HepG2 (cell line): ENCODE data around the gene CFAP100. TPM values are rescaled to one million over a fixed set of nuclear protein-coding genes. Genes with fewer than 3 reads are reported as not detected.

ENCODE experiments used
- ATAC-seq: fragments of 200-7000 bp; cut with Tn5 transposase; 3 replicates; pipeline ENCODE4 v1.9.1; 2020; ENCODE audit warnings: mild to moderate bottlenecking, moderate library complexity
- BruUV-seq: library from RNA; stranded (reverse); fragments of 400-500 nt; replicated peaks from 2 replicates; lab custom pipeline; 2021; lab: Mats Ljungman, UMichigan
- CTCF ChIA-PET: fragments of 300-600 bp; formaldehyde crosslinking; extraction: SDS; loops from one replicate; lab custom pipeline; 2021; ENCODE audit warnings: low total read pairs, inconsistent platforms, low intra/inter-chr PET ratio; lab: Yijun Ruan, JAX
- POLR2A ChIA-PET: fragments of 350-600 bp; sonication (Branson Sonifier 250); formaldehyde crosslinking; loops from one replicate; lab custom pipeline; 2020; ENCODE audit warnings: antibody characterized with exemption, inconsistent platforms; lab: Yijun Ruan, JAX
- DNase-seq: peaks from one replicate; pipeline ENCODE4 v3.0.0-alpha.2; 2015; ENCODE audit warnings: low spot score
- FAIRE-seq: peaks from 3 replicates; lab custom pipeline; 2011; peaks lifted over from hg19 to GRCh38; lab: Jason Lieb, UNC
- H2AFZ ChIP-seq: one replicate; pipeline ENCODE4 v1.6.1; 2011; ENCODE audit warnings: low read length, inconsistent platforms
- H3K27ac ChIP-seq: fragments of 300-600 bp; 3 replicates; pipeline ENCODE4 v1.8.0; 2011; ENCODE audit warnings: mixed run types, mild to moderate bottlenecking, mixed read lengths, low read length, inconsistent platforms; ENCODE audit not compliant: insufficient read depth; ENCODE audit errors: extremely low read length
- H3K27me3 ChIP-seq, 2 experiments: fragments of 200-600 bp in 1 of 2; 2 replicates in 1 of 2; 3 replicates in 1 of 2; pipeline versions ENCODE4 v1.6.0 to v1.8.0; 2011; ENCODE audit warnings: low read length in 2 of 2, mild to moderate bottlenecking in 2 of 2, moderate library complexity in 2 of 2, inconsistent platforms in 1 of 2; ENCODE audit not compliant: insufficient read depth in 2 of 2, control insufficient read depth in 1 of 2
- H3K36me3 ChIP-seq, 2 experiments: fragments of 200-600 bp in 1 of 2; replicated peaks in 1 of 2; 2 replicates in 1 of 2; 3 replicates in 1 of 2; pipeline versions ENCODE4 v1.5.1 to v1.8.0; 2011; ENCODE audit warnings: low read length in 2 of 2, inconsistent platforms in 1 of 2; ENCODE audit not compliant: insufficient read depth in 2 of 2, control insufficient read depth in 1 of 2
- H3K4me1 ChIP-seq: 2 replicates; pipeline ENCODE4 v1.5.1; 2012; ENCODE audit warnings: low read length, inconsistent platforms; ENCODE audit not compliant: insufficient read depth
- H3K4me2 ChIP-seq: 2 replicates; pipeline ENCODE4 v1.6.0; 2011; ENCODE audit warnings: low read depth, low read length, inconsistent platforms
- H3K4me3 ChIP-seq, 3 experiments: fragments of 200-600 bp in 1 of 3; sonication (generic), shearing (Covaris generic) in 1 of 3; replicated peaks in 1 of 3; 2 replicates each; pipeline ENCODE4 v1.5.1; 2011 to 2016; ENCODE audit warnings: low read length in 3 of 3, inconsistent platforms in 2 of 3, low read depth in 2 of 3, mild to moderate bottlenecking in 2 of 3, control low read depth in 1 of 3, mixed read lengths in 1 of 3; ENCODE audit not compliant: insufficient read depth in 1 of 3
- H3K79me2 ChIP-seq: one replicate; pipeline ENCODE4 v1.6.1; 2011; ENCODE audit warnings: low read length, inconsistent platforms; ENCODE audit not compliant: insufficient read depth
- H3K9ac ChIP-seq: 2 replicates; pipeline ENCODE4 v1.6.0; 2011; ENCODE audit warnings: mild to moderate bottlenecking, low read depth, low read length, inconsistent platforms; ENCODE audit not compliant: insufficient read depth
- H3K9me3 ChIP-seq: 2 replicates; pipeline ENCODE4 v1.5.1; 2012; ENCODE audit warnings: mild to moderate bottlenecking, low read length
- H4K20me1 ChIP-seq: 2 replicates; pipeline ENCODE4 v1.6.0; 2011; ENCODE audit warnings: inconsistent platforms, mild to moderate bottlenecking, low read length, moderate library complexity; ENCODE audit not compliant: insufficient read depth
- GPN1 ChIP-seq: sonication (generic); formaldehyde crosslinking; IDR thresholded peaks from 2 replicates; pipeline ENCODE4 v1.5.1; 2020; ENCODE audit warnings: missing genetic modification reagents, borderline replicate concordance
- HES4 ChIP-seq: sonication (generic); formaldehyde crosslinking; IDR thresholded peaks from 2 replicates; pipeline ENCODE4 v1.9.0; 2021; ENCODE audit warnings: mild to moderate bottlenecking, missing genetic modification reagents, borderline replicate concordance
- ZMYM3 ChIP-seq: sonication (generic); formaldehyde crosslinking; IDR thresholded peaks from 2 replicates; pipeline ENCODE4 v1.5.1; 2020; ENCODE audit warnings: mild to moderate bottlenecking, missing genetic modification reagents
- ZNF44 ChIP-seq: sonication (generic); formaldehyde crosslinking; IDR thresholded peaks from 2 replicates; pipeline ENCODE4 v1.5.1; 2020; ENCODE audit warnings: mild to moderate bottlenecking, missing genetic modification reagents
- ZSCAN21 ChIP-seq: sonication (generic); formaldehyde crosslinking; IDR thresholded peaks from 2 replicates; pipeline ENCODE4 v1.8.0; 2022; ENCODE audit warnings: mild to moderate bottlenecking, missing genetic modification reagents, moderate library complexity, borderline replicate concordance
- WGBS: methylation state at CpG from one replicate; pipeline ENCODE4 v1.1.6; 2017; ENCODE audit warnings: low lambda C conversion rate; 5-methylcytosine and 5-hydroxymethylcytosine counted together
- in situ Hi-C: cut with HindIII; loops from 2 replicates; pipeline ENCODE4 v1.10.0; 2017; ENCODE audit warnings: low pct_unique_long_range_greater_than_20kb; ENCODE audit not compliant: extremely low pct_ligation_motif_present
- intact Hi-C: fragments of 100-400 bp; cut with micrococcal nuclease; formaldehyde crosslinking; loops from one replicate; pipeline ENCODE4 v1.10.0; 2022; ENCODE audit not compliant: unreplicated experiment
- polyA plus RNA-seq, 8 experiments: library from polyadenylated mRNA; depleted of rRNA in 3 of 8; stranded (reverse) in 7 of 8; unstranded in 1 of 8; fragments of >200 nt; fragmentation: Illumina TruSeq in 4 of 8; extraction: Trizol in 4 of 8; gene quantifications; 2 replicates each; pipeline versions ENCODE4 v1.2.1 to v1.2.3, GENCODE V29; 2011 to 2016; ENCODE audit warnings: low read depth in 4 of 8, missing spikeins in 1 of 8, mixed read lengths in 1 of 8; ENCODE audit not compliant: insufficient read depth in 1 of 8
- total RNA-seq, 5 experiments: library from RNA; depleted of rRNA; stranded (reverse); fragments of >200 nt; fragmentation: Illumina TruSeq; extraction: Trizol; gene quantifications; 2 replicates each; pipeline ENCODE4 v1.2.3, GENCODE V29; 2016; ENCODE audit warnings: low read depth in 1 of 5
- TF ChIP-seq, protein P1 (sequence below): sonication (generic); formaldehyde crosslinking; IDR thresholded peaks from 2 replicates; pipeline ENCODE4 v1.4.0; 2020; ENCODE audit warnings: missing genetic modification reagents
- TF ChIP-seq, protein P2 (sequence below): sonication (generic); formaldehyde crosslinking; IDR thresholded peaks from 2 replicates; pipeline ENCODE4 v1.4.0; 2020; ENCODE audit warnings: mild to moderate bottlenecking, missing genetic modification reagents

Gene CFAP100
- total and polyA plus RNA-seq, 2 of the 13 experiments (the other 11 are each of a cell fraction or from before 2014, with no cell fraction given), result 0.32 TPM; not detected in 1

DNA sequence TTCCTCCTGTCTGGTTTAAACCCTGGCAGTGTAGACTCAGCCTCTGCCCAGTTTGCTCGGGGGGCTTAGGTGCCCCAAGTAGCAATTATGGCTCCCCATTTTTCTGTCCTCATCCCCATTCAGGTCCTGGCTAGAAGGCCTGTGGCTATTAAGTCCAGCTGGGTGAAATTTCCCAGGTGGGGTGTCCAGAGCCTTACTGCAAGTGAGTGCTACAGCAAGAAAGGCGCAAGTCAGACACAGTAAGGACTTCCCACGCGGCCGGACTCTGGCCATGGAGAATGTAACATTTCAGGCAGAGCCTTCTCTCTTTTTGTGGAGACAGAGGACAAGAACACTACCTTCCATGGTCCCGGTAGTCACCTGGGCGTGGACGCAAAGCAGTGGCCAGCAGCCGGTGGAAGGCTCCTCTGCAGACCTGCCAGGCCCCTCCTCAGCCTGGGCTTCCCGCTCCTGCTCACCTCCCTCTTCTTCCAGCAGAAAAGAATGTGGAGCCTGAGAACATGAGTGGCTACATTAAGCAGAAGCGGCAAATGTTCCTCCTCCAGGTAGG lies 23.3 kb downstream of the CFAP100 start:
- no peaks in the 10 kb centered on the region for H3K9me3 ChIP-seq
- WGBS, result 85% methylated on average over 6 of the region's 11 CpGs
- POLR2A ChIA-PET, result no interaction called here
- no peak overlapping the region for H2AFZ ChIP-seq
- intact Hi-C loops, result no loop called here
- no peaks in the 10 kb centered on the region for H3K79me2 ChIP-seq
- no peak overlapping the region for H3K9ac ChIP-seq
- H4K20me1 ChIP-seq, result no peaks in the 10 kb centered on the region
- no TSS peak for BruUV-seq
- peaks cover 1 to 16% of the 10 kb centered on the region in 2 experiments; a peak in 4 of 5 replicates for H3K27me3 ChIP-seq
- H3K36me3 ChIP-seq, result no peaks in the 10 kb centered on the region
- DNase-seq (no peak), ATAC-seq (no peak)
- H3K4me1 ChIP-seq, result peaks cover 33% of the 10 kb centered on the region
- in situ Hi-C loops, result no loop called here
- H3K27ac ChIP-seq, result no peak overlapping the region
- TF ChIP-seq ZMYM3 (0 out of 2 replicates have a peak, but pooled peaks have one; percentile 43), ZSCAN21 (no peak), HES4 (CRISPR knock-in tag) (no peak), GPN1 (CRISPR knock-in tag) (no peak), ZNF44 (CRISPR knock-in tag) (no peak)
- TF ChIP-seq, protein P1, sequence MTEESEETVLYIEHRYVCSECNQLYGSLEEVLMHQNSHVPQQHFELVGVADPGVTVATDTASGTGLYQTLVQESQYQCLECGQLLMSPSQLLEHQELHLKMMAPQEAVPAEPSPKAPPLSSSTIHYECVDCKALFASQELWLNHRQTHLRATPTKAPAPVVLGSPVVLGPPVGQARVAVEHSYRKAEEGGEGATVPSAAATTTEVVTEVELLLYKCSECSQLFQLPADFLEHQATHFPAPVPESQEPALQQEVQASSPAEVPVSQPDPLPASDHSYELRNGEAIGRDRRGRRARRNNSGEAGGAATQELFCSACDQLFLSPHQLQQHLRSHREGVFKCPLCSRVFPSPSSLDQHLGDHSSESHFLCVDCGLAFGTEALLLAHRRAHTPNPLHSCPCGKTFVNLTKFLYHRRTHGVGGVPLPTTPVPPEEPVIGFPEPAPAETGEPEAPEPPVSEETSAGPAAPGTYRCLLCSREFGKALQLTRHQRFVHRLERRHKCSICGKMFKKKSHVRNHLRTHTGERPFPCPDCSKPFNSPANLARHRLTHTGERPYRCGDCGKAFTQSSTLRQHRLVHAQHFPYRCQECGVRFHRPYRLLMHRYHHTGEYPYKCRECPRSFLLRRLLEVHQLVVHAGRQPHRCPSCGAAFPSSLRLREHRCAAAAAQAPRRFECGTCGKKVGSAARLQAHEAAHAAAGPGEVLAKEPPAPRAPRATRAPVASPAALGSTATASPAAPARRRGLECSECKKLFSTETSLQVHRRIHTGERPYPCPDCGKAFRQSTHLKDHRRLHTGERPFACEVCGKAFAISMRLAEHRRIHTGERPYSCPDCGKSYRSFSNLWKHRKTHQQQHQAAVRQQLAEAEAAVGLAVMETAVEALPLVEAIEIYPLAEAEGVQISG (CRISPR knock-in tag), result no peak
- TF ChIP-seq, protein P2, sequence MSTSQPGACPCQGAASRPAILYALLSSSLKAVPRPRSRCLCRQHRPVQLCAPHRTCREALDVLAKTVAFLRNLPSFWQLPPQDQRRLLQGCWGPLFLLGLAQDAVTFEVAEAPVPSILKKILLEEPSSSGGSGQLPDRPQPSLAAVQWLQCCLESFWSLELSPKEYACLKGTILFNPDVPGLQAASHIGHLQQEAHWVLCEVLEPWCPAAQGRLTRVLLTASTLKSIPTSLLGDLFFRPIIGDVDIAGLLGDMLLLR (CRISPR knock-in tag), result no peak
- TF ChIP-seq, all 625 proteins: peak for 1
- CTCF ChIA-PET, result no interaction called here
- H3K4me3 ChIP-seq, result no peak overlapping the region; a peak in 1 of 6 replicates
- no peak overlapping the region for H3K4me2 ChIP-seq
- FAIRE-seq, result no peak
